Brain microvascular endothelial cell (primary cell): ENCODE results near the gene KLHL29.

Experiments
- DNase-seq: peaks from one replicate; pipeline ENCODE4 v3.0.0-alpha.2; 2020
- H3K27ac ChIP-seq: fragments of 250-450 bp; sonication (Bioruptor Pico); 2 replicates; pipeline ENCODE4 v1.5.1; 2020; ENCODE audit warnings: mild to moderate bottlenecking, moderate library complexity
- H3K27me3 ChIP-seq: fragments of 250-450 bp; sonication (Bioruptor Pico); replicated peaks from 2 replicates; pipeline ENCODE4 v1.5.1; 2020; ENCODE audit warnings: mild to moderate bottlenecking
- H3K36me3 ChIP-seq: fragments of 250-450 bp; sonication (Bioruptor Pico); replicated peaks from 2 replicates; pipeline ENCODE4 v1.5.1; 2020; ENCODE audit warnings: mild to moderate bottlenecking
- H3K4me3 ChIP-seq: 2 replicates; pipeline ENCODE4 v1.5.1; 2011; ENCODE audit warnings: low read depth, mild to moderate bottlenecking, control low read depth, low read length, moderate library complexity
- in situ Hi-C: cut with HindIII; loops from 2 replicates; pipeline ENCODE4 v1.10.0; 2017; ENCODE audit warnings: low sequenced_read_pairs, low pct_ligation_motif_present
- TF ChIP-seq, protein P1 (sequence below): IDR thresholded peaks from 2 replicates; pipeline ENCODE4 v1.5.1; 2011; ENCODE audit warnings: low read depth, mild to moderate bottlenecking, moderate library complexity, low read length, control low read depth, inconsistent platforms; ENCODE audit errors: missing control alignments

KLHL29 gene

DNA sequence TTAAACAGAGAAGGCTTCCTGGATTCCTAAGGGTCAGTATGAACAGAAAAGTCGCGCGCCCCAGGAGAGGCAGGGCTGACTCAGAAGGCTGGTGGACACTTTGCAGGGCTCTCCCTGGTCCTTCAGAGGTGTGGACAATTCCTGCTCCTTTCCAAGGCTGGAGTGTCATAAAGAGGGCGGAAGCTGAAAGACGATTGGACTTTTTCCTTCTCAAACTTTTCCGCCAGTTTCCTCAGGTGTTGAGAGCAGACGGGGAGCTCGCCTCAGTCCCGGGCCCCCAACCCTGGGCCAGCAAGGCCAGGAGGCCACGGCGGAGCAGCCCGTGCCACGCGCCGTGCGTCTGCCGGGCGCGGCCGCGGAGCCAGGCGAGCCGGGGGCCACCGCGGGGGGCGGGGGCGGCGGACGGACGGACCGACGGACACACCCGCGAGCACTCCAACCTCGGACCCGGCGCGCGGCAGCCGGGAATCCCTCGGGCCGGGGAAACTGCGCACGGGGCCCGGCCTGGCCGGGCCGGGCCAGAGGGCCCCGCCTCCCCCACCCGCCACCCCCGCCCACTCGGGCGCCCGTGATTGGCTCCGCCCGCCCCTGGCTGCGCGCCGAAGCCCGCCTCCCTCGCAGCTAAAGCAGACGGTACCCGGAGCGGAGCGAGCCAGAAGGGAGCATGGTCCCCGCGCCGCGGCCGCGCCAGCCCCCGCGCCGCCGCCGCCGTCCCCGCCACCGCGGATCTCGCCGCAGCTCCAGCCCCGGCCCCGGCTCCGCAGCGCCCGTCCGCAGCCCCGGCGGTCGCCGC is at the start of gene KLHL29:
TSS of gene KLHL29 (plus strand) at position 629 of the 793 bp plus-strand sequence. CDS start 177,018 bp downstream, outside the sequence.
- Histone ChIP-seq H3K36me3 (no peaks in the 10 kb centered on the region), H3K27ac (peak within 1 kb of the TSS; percentile 0), H3K27me3 (no peaks in the 10 kb centered on the region), H3K4me3 (peak within 1 kb of the TSS; percentile 59)
- peak; percentile 55 for DNase-seq
- in situ Hi-C loops: no loop called here
- TF ChIP-seq, protein P1, sequence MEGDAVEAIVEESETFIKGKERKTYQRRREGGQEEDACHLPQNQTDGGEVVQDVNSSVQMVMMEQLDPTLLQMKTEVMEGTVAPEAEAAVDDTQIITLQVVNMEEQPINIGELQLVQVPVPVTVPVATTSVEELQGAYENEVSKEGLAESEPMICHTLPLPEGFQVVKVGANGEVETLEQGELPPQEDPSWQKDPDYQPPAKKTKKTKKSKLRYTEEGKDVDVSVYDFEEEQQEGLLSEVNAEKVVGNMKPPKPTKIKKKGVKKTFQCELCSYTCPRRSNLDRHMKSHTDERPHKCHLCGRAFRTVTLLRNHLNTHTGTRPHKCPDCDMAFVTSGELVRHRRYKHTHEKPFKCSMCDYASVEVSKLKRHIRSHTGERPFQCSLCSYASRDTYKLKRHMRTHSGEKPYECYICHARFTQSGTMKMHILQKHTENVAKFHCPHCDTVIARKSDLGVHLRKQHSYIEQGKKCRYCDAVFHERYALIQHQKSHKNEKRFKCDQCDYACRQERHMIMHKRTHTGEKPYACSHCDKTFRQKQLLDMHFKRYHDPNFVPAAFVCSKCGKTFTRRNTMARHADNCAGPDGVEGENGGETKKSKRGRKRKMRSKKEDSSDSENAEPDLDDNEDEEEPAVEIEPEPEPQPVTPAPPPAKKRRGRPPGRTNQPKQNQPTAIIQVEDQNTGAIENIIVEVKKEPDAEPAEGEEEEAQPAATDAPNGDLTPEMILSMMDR: no peak

DNA sequence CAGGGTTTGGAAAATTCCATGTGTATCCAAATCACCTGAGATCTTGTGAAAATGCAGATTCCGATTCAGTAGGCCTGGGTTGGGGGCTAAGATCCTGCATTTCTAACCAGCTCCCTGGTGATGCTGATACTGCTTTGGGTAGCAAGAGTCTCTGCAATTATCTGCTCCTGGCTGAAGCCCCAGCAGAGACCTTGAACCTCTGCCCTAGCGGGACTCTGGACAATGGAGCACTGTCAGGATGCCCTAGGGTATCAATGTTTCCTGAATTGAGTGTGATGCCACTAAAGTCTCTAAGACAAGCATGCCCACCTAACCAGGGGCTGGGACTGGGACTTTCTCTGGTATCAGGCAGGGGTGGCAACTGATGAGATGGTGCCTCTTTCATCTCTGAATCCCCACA is 49.4 kb upstream of the KLHL29 start:
- Histone ChIP-seq H3K27ac (no peak overlapping the region), H3K27me3 (no peaks in the 10 kb centered on the region), H3K4me3 (no peak overlapping the region), H3K36me3 (no peaks in the 10 kb centered on the region)
- TF ChIP-seq, protein P1: no peak
- in situ Hi-C loops: no loop called here
- no peak for DNase-seq

DNA sequence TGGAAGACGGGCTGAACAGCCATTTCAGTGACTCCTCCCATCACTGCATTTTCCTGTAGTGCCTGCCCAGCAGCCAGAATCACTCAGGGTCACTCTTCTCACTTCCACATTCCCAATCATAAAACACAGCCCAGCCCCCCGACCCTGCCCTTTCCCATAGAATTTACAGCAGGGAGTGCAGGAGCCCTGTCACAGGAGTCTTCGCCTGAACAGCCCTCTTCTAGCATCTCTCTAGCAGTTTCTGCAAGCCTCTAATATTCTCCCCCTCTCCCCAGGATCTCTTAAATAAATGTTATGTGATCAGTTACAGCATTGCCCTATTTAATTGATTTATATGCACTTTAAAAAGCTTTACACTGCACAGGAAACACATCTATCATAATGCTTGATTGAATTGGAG is 42.9 kb upstream of the KLHL29 start:
- in situ Hi-C loops: no loop called here
- no peaks in the 10 kb centered on the region for H3K27me3 ChIP-seq
- no peak for DNase-seq
- H3K4me3 ChIP-seq: no peak overlapping the region
- no peaks in the 10 kb centered on the region for H3K36me3 ChIP-seq
- TF ChIP-seq, protein P1: no peak
- no peak overlapping the region for H3K27ac ChIP-seq

- no peaks in the 10 kb centered on the region for H3K27me3 ChIP-seq
- H3K4me3 ChIP-seq: no peak overlapping the region
- DNase-seq: no peak
- TF ChIP-seq, protein P1: no peak
- H3K36me3 ChIP-seq: no peaks in the 10 kb centered on the region
- in situ Hi-C loops: no loop called here
- H3K27ac ChIP-seq: no peak overlapping the region
Measured at GRCh38 chr2:23346029-23346428, 39.0 kb upstream of the KLHL29 start.

DNA sequence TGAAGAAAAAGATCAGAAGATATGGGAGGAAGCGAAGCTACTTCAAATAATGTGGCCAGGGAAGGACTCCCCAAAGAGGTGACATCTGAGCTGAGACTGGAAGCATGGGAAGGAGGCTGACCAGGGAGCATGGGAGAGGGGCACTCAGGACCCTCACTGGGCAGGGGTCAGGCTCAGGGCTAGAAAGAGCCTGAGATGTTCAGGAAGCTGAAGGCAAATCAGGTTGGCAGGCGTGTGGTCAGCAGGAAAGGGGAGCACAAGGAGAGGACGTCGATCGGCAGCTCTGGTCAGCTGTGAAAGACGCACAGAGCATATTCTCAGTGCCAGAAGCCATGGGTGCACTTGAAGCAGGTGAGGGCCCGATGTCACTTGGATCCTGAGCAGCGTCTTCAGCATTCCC is 38.2 kb upstream of the KLHL29 start:
- no peak overlapping the region for H3K4me3 ChIP-seq
- no peaks in the 10 kb centered on the region for H3K27me3 ChIP-seq
- no peak for DNase-seq
- no peak overlapping the region for H3K27ac ChIP-seq
- no peaks in the 10 kb centered on the region for H3K36me3 ChIP-seq
- in situ Hi-C loops: no loop called here
- TF ChIP-seq, protein P1: no peak
